GM21381 (cell line): ENCODE measurements around the gene TPCN2.

Experiments
- ATAC-seq: cut with Tn5 transposase; IDR thresholded peaks from one replicate; pipeline ENCODE4 v1.9.1; 2021; ENCODE audit warnings: mild to moderate bottlenecking, moderate library complexity; ENCODE audit not compliant: unreplicated experiment

Gene TPCN2

DNA sequence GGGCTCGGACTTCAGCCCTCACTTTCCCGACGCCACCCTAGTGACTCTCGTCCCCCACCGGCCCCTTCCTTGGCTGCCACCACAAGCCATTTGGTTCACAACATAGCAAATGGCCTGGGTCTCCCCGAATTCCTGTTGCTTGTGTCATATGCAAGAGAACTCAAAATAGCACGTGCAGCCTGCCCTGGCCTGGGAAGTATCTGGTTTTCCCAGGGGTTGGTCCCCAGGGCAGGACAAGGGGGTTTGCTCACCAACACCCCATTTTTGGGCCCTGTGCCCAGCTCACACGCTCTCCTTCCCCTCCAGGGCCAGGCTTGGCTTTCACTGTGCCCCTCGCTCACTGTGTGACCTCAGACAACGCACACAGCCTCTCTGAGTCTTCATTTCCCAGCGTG is 12.8 kb upstream of the TPCN2 start:
- no peak for ATAC-seq

DNA sequence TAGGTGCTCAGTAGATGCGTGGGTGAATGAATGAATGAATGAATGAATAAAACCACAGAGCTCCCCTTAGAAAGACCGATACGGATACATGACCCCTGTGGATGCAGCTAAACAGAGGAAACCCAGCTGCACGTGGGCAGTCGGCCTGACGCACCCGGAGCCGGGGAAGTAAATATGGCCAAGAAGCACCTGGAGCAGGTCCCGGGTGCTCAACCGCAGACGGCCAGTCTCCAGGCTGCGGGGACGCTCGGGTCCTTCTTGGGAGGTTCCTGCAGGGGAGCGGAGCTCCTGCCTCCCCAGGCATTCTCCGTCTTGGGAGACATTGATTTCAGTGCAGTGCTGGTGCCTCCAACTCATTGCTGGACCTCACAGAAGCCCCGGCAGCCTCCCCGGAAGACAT is 11.7 kb upstream of the TPCN2 start:
- ATAC-seq: no peak

DNA sequence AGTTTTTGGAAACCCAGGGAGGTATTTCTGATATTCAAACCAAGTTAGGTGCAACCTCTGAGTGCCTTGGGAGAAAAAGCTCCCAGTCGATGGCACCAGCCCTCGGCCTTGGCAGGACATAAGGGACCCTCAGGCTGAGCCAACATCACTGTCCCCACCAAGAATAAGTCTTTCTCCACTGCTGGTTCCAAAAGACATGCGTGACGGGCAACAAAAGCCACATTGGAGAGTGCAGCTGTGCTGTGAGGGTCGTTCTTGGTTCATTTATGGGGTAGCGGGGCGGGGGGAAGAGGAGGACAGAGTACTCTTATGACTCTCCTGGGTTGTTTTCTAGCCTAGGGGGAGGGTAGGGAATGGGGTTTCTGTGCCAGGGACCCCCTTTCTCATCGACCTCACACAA is 11.2 kb upstream of the TPCN2 start:
- ATAC-seq: no peak

DNA sequence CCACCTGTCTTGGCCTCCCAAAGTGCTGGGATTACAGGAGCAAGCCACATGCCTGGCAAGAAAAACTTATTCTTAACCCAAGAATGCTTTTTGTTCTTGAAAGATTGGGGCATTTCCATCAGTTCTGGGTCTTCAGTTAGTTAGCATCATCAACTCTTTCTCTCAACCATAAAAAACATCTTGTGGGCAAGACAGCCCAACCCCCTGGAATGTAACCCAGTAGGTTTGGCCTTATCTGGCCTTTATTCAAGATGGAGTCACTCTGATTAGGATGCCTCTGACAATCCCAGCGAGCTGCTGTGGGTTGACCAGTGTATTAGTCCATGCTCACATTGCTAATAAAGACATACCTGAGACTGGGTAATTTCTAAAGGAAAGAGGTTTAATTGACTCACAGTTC is 9.2 kb upstream of the TPCN2 start:
- no peak for ATAC-seq

DNA sequence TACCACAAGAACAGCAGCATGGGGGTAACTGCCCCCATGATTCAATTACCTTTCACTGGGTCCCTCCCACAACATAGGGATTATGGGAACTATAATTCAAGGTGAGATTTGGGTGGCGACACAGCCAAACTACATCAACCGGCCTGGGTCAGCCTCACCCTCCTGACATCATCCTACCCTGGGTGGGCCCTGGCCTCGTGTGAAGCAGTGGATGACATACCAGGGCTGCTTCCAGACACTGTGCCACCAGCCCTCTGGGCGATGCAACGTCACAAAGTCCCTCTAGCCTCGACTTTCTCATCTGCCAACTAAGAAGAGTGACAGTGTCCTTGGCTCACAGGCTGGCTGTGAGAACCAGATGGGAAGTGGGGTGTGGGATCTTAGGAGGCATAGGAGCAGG is 8.7 kb upstream of the TPCN2 start:
- ATAC-seq: no peak

DNA sequence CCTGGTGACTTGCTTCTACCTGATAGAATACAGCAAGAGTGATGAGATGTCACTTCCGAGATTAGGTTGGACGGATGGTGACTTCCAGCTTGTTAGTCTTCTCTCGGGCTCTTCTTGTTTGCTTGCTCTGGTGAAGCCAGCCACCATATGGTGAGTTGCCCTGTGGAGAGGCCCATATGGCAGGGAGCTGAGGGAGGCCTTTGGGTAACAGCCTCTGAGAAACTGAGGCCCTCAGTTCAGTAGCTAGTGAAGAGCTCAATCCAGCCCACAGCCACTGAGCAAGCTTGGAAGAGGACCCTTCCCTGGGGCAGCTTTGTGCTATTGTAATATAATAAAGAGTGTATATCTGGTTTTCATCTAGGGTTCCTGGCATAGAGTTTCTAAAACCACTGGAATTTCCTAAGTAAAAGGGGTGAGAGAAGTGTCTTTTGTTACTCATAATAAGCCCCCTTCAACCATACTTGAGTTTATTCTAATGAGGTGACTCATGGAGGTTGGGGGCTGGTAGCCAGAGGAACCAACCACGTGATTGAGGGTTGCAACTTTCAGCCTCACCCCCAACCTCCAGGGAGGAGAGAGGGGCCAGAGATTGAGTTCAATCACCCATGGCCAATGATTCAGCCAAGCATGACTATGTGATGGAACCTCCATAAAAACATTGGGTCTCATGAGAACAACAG is 8.0 kb upstream of the TPCN2 start:
- no peak for ATAC-seq

DNA sequence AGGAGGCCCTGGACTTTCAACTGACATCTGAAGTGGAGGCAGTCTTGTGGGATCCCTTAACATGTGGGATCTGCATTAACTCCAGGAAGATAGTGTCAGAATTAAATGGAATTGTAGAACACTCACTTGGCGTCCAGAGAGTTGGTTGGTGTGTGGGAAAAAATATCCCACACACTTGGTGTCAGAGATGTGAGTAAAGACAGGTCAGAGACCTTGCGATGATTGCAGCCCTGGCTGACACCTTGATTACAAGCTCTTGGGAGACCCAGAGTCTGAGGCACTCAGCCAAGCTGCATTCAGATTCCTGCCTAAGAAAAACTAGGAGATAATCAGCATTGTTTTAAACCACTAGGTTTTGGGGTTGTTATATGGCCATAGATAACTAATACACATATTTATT is 7.2 kb upstream of the TPCN2 start:
- ATAC-seq: no peak

DNA sequence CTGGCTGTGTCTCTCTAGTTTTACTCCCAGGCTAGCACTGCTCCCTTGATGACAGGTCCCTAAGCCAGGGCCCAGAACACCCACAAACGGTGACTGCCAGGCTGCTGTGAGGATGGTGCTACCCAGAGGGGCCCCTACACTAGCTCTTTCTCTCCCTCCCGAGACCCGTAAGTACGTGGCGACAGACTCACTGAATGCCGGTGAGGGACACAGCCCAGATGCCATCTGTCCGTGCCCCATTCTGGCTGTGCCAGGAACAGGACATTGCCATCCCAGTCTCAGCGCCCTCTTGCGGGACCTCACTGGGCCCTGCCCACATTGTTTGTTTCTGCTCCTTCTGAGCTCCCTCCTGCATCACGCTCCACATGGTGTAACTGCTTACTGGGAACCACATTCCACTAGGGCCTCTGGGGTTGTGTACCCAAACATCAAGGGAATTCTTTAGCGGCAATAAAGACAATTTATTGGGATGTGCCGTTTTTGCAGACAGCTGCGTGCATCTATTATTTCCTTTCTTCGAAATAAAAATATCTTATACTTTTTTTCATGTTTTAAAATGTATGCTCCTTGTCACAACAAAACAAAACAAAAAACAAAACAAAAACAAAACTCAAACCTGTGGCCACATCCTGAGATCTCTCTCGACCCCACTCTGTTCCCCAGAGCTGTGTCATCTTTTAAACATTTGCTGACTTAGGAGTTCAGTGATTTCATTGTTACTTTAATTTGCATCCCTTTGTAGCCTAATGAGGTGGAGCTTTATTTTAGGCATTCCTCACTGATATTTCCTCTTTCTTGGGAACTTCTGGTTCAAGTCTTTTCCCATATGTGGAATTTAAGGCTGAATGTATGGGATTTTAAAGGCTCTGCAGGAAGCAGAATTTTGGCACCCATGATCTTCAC is 4.4 kb upstream of the TPCN2 start:
- ATAC-seq: no peak

DNA sequence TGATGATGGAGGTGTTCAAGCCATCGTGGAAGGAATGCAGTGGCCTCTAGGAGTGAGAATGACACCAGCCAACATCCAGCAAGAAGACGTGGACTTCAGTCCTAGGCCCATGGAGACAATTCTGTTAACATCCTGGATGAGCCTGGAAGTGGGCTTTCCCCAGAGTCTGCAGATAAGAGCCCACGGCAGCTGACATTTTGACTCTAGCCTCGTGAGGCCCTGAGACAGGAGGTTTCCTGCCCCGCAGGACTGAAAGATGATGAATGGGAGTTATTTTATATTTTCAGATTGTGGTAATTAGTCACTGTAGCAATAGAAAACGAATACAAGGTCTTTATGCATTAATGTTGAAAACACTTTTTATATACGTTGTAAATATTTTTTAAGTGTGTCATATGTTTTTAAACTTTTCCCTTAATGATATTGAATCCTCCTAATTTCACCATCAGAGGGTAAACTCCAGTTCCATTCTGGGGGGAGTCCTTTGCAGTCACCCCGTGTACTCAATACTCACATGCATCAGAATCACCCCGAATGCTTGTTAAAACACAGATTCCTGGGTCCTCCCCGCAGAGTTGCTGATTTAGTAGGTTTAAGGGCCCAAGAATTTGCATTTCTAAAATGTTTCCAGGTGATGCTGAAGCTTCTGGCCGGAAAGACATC is 570 bp upstream of the TPCN2 start:
- no peak for ATAC-seq

DNA sequence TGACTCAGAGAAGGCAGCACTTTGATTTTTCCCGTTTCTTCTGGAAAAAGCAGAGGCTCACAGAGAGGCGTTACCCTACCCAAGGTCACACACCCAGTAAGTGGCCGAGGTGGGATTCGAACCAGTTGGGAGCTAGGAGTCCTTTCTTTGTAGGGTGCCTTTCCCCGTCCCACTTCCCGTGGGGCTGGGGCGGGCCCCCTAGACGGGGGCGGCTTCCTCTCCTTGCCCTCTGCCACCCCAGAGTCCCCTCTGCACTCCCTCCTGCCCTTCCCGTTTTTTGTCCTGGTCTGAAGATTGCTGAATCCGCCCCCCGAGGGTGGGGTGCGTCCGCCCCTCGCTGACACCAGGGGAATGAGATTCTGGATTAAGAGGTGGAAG is 747 bp downstream of the TPCN2 start:
- no peak for ATAC-seq

DNA sequence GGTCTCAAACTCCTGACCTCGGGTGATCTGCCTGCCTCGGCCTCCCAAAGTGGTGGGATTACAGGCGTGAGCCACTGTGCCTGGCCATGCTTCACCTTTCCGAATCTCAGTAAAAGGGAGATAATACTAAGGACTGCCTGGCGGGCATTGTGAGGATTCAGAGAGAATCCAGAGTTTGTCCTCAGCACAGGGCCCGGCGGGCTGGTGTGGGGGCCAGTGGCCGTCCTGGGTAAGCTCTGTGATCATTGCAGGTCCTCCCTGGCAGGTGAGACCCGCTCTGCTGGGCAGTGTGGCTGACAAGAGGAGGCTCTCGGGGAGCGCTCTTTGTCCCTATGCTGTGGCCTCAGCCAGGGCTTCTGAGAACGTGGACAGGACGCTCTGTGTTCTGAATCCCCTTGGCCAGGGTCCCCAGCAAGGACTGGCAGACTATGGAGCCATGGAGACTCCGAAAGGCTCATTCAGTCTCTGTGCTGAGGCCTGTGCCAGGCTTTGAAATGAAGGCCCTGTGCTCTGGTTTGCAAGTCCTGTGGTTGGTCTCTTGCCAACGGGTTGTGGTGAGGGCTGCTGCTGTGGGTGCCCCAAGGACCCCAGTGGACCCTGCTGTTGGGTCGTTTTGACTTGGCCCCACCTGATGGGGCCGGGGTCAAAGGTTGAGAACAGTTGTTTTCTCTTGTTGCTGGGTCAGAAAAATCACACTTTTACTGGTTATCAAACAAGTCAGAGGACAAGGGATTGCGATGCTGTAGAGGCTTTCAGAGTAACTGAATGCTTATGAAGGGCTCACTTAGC is 2.1 kb downstream of the TPCN2 start:
- ATAC-seq: no peak

DNA sequence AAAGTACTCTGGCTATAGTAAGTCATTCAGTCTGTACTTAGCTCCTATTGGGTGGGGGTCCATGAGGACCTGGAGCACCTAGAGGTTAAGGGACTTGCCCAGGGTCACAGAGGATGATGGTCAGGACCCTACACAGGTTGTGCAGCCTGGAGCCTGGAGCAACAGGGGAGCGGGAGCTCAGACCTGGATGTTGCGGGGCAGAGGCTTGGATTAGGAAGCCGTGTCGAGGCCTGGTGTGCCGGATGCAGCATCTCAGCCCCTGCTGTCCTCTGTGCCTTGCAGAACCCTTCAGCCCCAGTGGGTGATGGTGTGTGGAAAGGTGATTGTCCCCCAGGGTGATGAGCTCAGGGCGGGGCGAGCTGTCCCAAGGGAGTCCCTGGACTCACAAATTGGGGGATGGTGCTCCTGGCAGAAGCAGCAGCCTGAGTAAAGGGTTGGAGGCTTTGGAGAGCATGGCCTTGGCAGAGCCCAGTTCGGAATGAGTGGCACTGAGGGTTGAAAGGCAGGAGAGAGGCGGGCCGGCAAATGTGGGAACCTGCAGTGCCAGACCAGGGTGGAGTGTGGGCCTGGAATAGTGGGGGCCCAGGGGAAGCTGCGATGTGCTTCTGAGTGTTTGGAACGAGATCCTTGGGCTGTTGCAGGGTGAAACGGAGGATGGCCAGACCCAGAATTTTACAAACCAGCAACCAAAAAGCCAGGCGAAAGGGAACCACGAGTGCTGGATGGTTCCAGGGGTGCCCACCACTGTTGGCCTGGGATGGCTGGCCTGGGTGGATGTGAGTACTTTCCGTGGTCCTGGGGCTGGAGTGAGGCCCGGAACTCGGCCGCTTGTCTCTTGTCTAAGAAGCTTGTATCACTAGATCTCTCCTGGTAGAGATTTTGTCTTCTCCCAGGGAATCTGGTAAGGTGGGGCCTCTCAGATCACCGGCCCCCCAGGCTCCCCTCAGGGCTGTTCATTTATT is 2.9 kb downstream of the TPCN2 start:
- no peak for ATAC-seq

DNA sequence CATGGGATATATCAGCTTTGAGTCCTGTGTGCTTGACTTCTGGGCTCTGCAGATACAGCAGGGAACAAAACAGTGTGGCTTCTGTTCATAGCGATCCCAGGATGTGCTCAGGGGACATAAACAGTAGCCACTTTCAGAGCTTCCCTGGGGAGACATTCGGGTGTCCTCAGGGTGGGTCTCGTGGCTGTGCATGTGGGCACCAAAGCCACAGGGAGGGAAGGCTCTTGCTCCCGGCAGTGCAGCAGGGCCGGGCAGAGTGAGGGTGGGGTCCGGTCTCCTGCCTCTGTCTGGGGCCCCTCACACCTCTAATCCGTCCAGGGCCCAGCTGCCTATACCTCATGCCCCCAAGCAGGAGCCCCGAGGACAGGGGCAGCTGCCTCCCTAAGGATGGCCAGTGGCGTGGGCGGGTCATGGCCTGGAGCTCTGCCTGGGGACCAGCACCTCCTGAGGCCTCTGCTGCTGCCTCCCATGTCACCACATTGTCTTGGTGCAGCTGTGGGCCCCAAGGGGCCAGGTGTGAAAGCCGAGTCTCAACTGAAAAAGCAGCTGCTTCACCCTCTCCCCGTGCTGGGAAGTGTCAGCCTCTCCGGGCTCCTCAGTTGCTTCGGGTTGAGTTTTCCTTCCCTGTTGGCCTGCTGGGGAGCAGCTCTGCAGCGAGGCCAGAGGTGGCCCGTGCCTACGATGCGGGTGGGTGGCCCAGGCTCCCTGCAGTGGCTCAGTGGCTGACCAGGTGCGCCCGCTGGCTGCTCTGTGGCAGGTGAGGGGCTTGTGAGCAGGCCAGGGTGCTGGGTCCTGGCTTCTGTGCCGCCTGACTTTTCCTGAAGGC is 3.8 kb downstream of the TPCN2 start:
- no peak for ATAC-seq

DNA sequence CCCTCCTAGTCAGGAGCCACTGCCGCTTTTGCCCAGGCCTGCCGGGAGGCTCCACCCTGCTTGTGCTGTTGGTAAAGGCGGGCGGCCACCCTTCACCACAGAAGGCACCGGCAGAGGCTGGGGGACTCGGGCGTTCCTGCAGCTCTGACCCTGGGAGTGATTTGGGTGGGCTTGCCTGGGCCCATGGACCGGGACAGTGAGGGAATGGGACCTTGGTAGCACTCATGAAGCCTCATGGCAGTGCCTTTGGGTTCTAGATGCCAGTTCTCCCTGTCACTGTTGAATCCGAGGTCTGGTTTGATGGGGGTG is 4.4 kb downstream of the TPCN2 start:
- ATAC-seq: no peak

DNA sequence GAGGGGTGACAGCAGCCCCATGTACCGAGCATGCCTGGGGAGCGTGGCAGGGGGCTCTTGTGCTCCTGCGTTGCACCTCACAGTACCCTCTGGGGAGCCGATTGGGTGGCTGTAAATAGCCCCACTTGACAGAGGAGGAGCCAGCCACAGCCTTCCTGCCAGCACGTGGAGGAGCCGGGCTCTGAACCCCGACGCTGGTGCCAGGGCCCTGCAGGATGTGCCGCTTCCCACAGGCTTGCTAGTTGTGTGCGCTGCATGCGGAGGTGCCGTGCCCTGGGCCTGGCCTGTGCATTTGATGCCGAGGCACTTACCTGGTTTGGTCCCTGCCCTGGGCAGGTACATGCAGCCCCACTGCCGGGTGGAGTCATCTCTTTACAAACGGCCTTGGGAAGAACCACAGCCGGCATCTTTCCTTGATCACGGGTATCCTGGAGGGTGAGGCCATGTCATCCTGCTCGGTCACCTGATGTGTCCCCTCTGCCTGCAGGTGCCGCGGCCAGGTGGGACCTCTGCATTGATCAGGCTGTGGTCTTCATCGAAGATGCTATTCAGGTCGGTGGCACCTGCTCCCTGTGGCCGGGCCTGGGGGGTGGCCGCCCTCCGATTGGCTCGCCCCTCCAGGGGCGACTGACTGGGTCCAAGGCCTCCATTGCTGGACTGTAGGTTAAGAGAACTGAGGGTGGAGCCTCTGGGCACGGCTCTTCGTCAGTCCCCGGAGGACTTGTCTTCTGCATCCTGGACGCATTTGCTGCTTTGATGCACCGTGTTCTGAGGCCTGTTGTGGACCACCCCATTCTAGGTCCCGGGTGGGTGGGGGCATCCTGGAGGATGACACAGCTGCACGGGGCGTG is 5.0 kb downstream of the TPCN2 start:
- ATAC-seq: no peak

DNA sequence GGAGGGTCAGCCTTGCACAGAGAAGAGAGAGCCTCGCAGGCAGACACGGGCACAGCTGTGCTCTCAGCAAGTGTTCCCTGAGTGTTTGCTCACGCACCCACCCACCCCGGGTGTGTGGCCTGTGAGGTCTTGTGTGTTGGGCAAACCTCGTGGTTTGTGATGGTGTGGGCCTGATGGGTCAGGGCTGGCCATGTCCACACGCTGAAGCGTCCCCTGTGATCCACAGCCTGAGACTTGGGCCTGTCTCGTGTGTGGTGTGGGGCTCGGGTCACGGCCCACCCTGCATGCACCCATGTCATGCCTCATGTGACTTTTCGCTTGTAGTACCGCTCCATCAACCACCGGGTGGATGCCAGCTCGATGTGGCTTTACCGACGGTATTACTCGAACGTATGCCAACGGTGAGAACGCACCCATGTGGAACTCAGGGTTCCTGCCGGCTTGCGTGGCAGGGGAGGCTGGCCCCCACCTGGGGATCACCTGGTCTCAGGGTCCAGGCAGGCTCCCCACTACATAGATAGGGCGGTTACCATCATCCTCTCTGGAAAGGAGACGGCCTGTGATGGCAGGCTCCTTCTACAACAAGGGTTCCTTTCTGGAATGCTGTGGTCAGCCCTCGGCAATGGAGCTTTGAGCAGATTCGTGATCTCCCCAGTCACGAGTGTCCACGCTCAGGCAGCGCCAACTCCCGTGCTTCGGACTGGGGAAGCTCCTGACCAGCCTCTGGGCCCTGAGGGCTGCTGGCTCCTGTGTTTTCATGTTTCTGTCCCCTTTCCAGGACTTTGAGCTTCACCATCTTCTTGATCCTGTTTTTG is 5.9 kb downstream of the TPCN2 start:
- no peak for ATAC-seq

DNA sequence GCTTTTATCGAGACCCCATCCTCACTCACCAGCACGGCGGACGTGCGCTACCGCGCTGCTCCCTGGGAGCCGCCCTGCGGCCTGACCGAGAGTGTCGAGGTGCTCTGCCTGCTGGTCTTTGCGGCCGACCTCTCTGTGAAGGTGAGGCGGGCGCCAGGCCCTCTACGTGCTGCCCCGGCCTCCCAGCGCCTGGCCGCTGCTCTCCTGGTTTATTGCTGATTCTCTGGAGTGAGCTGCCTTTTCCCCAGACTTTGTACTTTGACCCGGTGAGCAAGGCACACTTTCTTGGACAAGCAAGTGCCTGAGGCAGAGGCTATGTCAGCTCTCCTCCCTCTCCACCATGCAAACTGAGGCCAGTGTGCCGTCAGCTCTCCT is 6.5 kb downstream of the TPCN2 start:
- no peak for ATAC-seq
